Stomach (tissue), 9 donors: Measurements from ENCODE around the gene DPH7. TPM values are rescaled to one million over a fixed set of nuclear protein-coding genes. Genes with fewer than 3 reads are reported as not detected.

ENCODE experiments used
- DNase-seq, 2 donors: peaks; one replicate each; pipeline versions ENCODE4 v3.0.0 to v3.0.0-alpha.2; 2013 to 2019
- H3K27ac ChIP-seq, 5 donors: fragments of 200-600 bp in 4 of 5; sonication (generic) in 4 of 5; one replicate each; pipeline ENCODE4 v1.5.1; 2013 to 2019; ENCODE audit warnings: mild to moderate bottlenecking in 1 of 5, moderate library complexity in 1 of 5
- H3K27me3 ChIP-seq, 3 donors: fragments of 200-600 bp; sonication (generic); one replicate each; pipeline ENCODE4 v1.5.1; 2017 to 2019; ENCODE audit warnings: mixed run types in 1 of 3
- H3K36me3 ChIP-seq, 4 donors: fragments of 200-600 bp; sonication (generic); 1 replicate in 3 of 4; 2 replicates in 1 of 4; pipeline ENCODE4 v1.5.1; 2016 to 2019
- H3K4me1 ChIP-seq, 4 donors: fragments of 200-600 bp; sonication (generic); one replicate each; pipeline ENCODE4 v1.5.1; 2016 to 2019
- H3K4me3 ChIP-seq, 4 donors: fragments of 200-600 bp; sonication (generic) in 3 of 4; one replicate each; pipeline ENCODE4 v1.5.1; 2016 to 2019; ENCODE audit warnings: mild to moderate bottlenecking in 1 of 4
- H3K9me3 ChIP-seq, 4 donors: fragments of 200-600 bp; sonication (generic); one replicate each; pipeline ENCODE4 v1.5.1; 2016 to 2019
- CTCF ChIP-seq, 7 experiments: fragments of 450-650 bp in 4 of 7; fragments of 200-600 bp in 3 of 7; sonication (generic) in 3 of 7; IDR thresholded peaks; one replicate each; pipeline ENCODE4 v1.5.1; 2016 to 2019; ENCODE audit warnings: antibody characterized with exemption in 7 of 7, control low read depth in 2 of 7, mild to moderate bottlenecking in 1 of 7
- EP300 ChIP-seq: sonication (generic); formaldehyde crosslinking; IDR thresholded peaks from one replicate; pipeline ENCODE4 v1.6.1; 2017; ENCODE audit warnings: antibody characterized with exemption
- POLR2A ChIP-seq, 4 donors: fragments of 450-650 bp; IDR thresholded peaks; one replicate each; pipeline ENCODE4 v1.6.1; 2016; ENCODE audit warnings: antibody characterized with exemption in 4 of 4, control low read depth in 2 of 4, mild to moderate bottlenecking in 1 of 4, moderate library complexity in 1 of 4
- POLR2AphosphoS5 ChIP-seq, 3 donors: sonication (generic); formaldehyde crosslinking; IDR thresholded peaks; one replicate each; pipeline ENCODE4 v1.6.1; 2016; ENCODE audit warnings: antibody characterized with exemption in 3 of 3
- WGBS, 5 donors: extraction: QIAGEN DNeasy Blood & Tissue Kit in 3 of 5; methylation state at CpG; one replicate each; pipeline versions ENCODE4 v1.1.5 to v1.1.7; 2013 to 2018; 5-methylcytosine and 5-hydroxymethylcytosine counted together
- intact Hi-C: fragments of 100-400 bp; cut with DNase I; formaldehyde crosslinking; loops from one replicate; pipeline ENCODE4 v1.15.1; 2023; ENCODE audit warnings: low total_unique reads
- polyA plus RNA-seq, 3 donors: library from polyadenylated mRNA; stranded (reverse); fragments of 200-250 nt; gene quantifications; one replicate each; pipeline ENCODE4 v1.2.3, GENCODE V29; 2013
- total RNA-seq, 5 donors: library from RNA; depleted of rRNA; stranded (reverse); fragments of >200 nt; gene quantifications; one replicate each; pipeline versions ENCODE4 v1.1.0 to v1.2.3, GENCODE V29; 2014 to 2016
- donor health status: healthy with polysubstance abuse.
- donor health status: Bipolar disorder and iron deficiency.
- donor health status: healthy.

The DPH7 gene
- total and polyA plus RNA-seq, 8 donors = 14.3 to 134 (median 23.8) TPM

- Histone ChIP-seq H3K36me3 (no peaks in the 10 kb centered on the region), H3K27ac (peak overlapping the region; percentile 87 to 99 (median 91)), H3K9me3 (no peaks in the 10 kb centered on the region), H3K4me1 (peaks cover 43 to 59% (median 52%) of the 10 kb centered on the region in 4 donors), H3K4me3 (peak overlapping the region; percentile 62 to 90 (median 82)), H3K27me3 (no peaks in the 10 kb centered on the region)
- no peak for TF ChIP-seq POLR2AphosphoS5 (IDR thresholded peaks at IDR 0.05)
- no peak for TF ChIP-seq POLR2A (IDR thresholded peaks at IDR 0.05)
- no peak for TF ChIP-seq CTCF (IDR thresholded peaks at IDR 0.05)
- TF ChIP-seq EP300 = no peak
- 2 to 27% (median 5%) methylated on average over 3 to 56 of the region's 57 CpGs for WGBS, 5 donors
- intact Hi-C loops = loop anchor here (10.0 kb wide), 1 partner anchor 59 kb away; no protein-coding TSS in a partner anchor
- peak; percentile 72 to 78 for DNase-seq
Observed at GRCh38 chr9:137606005-137606621, 27.4 kb upstream of the DPH7 start.

GRCh38 chr9:137605121-137606004 lies 26.6 kb upstream of the DPH7 start, which contains the start of gene ARRDC1:
Gene ARRDC1 (plus strand): TSS chr9:137605686. CDS start chr9:137605718, 32 bp downstream.
- Histone ChIP-seq H3K27me3 (no peaks in the 10 kb centered on the region), H3K4me3 (peak within 1 kb of the TSS; percentile 62 to 90 (median 82)), H3K9me3 (no peaks in the 10 kb centered on the region), H3K4me1 (peaks cover 36 to 52% (median 45%) of the 10 kb centered on the region in 4 donors), H3K27ac (peak within 1 kb of the TSS; percentile 87 to 99 (median 91)), H3K36me3 (no peaks in the 10 kb centered on the region)
- TF ChIP-seq CTCF (IDR thresholded peaks at IDR 0.05) (peak in 1 of 7 experiments; percentile 8), EP300 (no peak), POLR2A (IDR thresholded peaks at IDR 0.05) (peak in 1 of 4 donors; percentile 31), POLR2AphosphoS5 (IDR thresholded peaks at IDR 0.05) (peak in 2 of 3 donors; percentile 80 to 88)
- peak; percentile 96 to 97 for DNase-seq
- intact Hi-C loops = loop anchor here (10.0 kb wide), 1 partner anchor 59 kb away; no protein-coding TSS in a partner anchor
- WGBS, 5 donors = 0 to 1% (median 1%) methylated on average over 2 to 111 of the region's 111 CpGs

- peak overlapping the region in 4 of 5 donors; percentile 82 to 93 (median 82) for H3K27ac ChIP-seq
- peak overlapping the region; percentile 62 to 87 (median 72) for H3K4me3 ChIP-seq
- H3K9me3 ChIP-seq = no peaks in the 10 kb centered on the region
- H3K36me3 ChIP-seq = no peaks in the 10 kb centered on the region
- no peaks in the 10 kb centered on the region for H3K27me3 ChIP-seq
- DNase-seq = peak in 1 of 2 donors; percentile 71
- intact Hi-C loops = loop anchor here (10.0 kb wide), 1 partner anchor 60 kb away; no protein-coding TSS in a partner anchor
- WGBS, 5 donors = 9 to 21% (median 10%) methylated on average over 27 to 49 of the region's 49 CpGs
- H3K4me1 ChIP-seq = peaks cover 31 to 47% (median 41%) of the 10 kb centered on the region in 4 donors
- no peak for TF ChIP-seq POLR2AphosphoS5 (IDR thresholded peaks at IDR 0.05)
Observed at GRCh38 chr9:137604345-137605086, 25.8 kb upstream of the DPH7 start.

GRCh38 chr9:137603879-137604278 lies 25.2 kb upstream of the DPH7 start:
- Histone ChIP-seq H3K36me3 (no peaks in the 10 kb centered on the region), H3K4me3 (no peak overlapping the region), H3K27ac (peak overlapping the region in 2 of 5 donors; percentile 82), H3K4me1 (peaks cover 31 to 42% (median 39%) of the 10 kb centered on the region in 4 donors), H3K27me3 (no peaks in the 10 kb centered on the region), H3K9me3 (no peaks in the 10 kb centered on the region)
- 78 to 93% (median 89%) methylated on average over 13 of the region's 13 CpGs for WGBS, 5 donors
- no peak for TF ChIP-seq CTCF (IDR thresholded peaks at IDR 0.05)
- TF ChIP-seq POLR2A (IDR thresholded peaks at IDR 0.05) = no peak
- no peak for TF ChIP-seq EP300
- TF ChIP-seq POLR2AphosphoS5 (IDR thresholded peaks at IDR 0.05) = no peak
- intact Hi-C loops = loop anchor here (10.0 kb wide), 1 partner anchor 61 kb away; no protein-coding TSS in a partner anchor
- no peak for DNase-seq
